Keratinocyte (primary cell): Measurements from ENCODE around the gene HARBI1. TPM values are rescaled to one million over a fixed set of nuclear protein-coding genes. Genes with fewer than 3 reads are reported as not detected.

Experiments
- DNase-seq: peaks from one replicate; pipeline ENCODE4 v3.0.0-alpha.2; 2011; ENCODE audit warnings: low read depth, missing footprints, low spot score
- FAIRE-seq: peaks from 2 replicates; lab custom pipeline; 2011; peaks lifted over from hg19 to GRCh38; lab: Jason Lieb, UNC
- H2AFZ ChIP-seq: 2 replicates; pipeline ENCODE4 v1.6.0; 2012; ENCODE audit warnings: low read length, control low read depth, inconsistent platforms; ENCODE audit not compliant: control insufficient read depth
- H3K27ac ChIP-seq: 2 replicates; pipeline ENCODE4 v1.5.1; 2011; ENCODE audit warnings: low read length; ENCODE audit not compliant: control insufficient read depth, insufficient read depth
- H3K27me3 ChIP-seq: 3 replicates; pipeline ENCODE4 v1.6.0; 2011; ENCODE audit warnings: low read length; ENCODE audit not compliant: control insufficient read depth, insufficient read depth; ENCODE audit errors: extremely low read depth
- H3K36me3 ChIP-seq, 2 experiments: 2 replicates in 1 of 2; 3 replicates in 1 of 2; pipeline ENCODE4 v1.5.1; 2011; ENCODE audit warnings: low read length in 2 of 2, mild to moderate bottlenecking in 1 of 2; ENCODE audit not compliant: control insufficient read depth in 2 of 2, insufficient read depth in 2 of 2; ENCODE audit errors: extremely low read depth in 1 of 2
- H3K4me1 ChIP-seq: 3 replicates; pipeline ENCODE4 v1.5.1; 2011; ENCODE audit warnings: low read length; ENCODE audit not compliant: control insufficient read depth, insufficient read depth; ENCODE audit errors: extremely low read depth
- H3K4me2 ChIP-seq: 3 replicates; pipeline ENCODE4 v1.6.0; 2011; ENCODE audit warnings: low read depth, low read length; ENCODE audit not compliant: control insufficient read depth, insufficient read depth; ENCODE audit errors: extremely low read depth
- H3K4me3 ChIP-seq, 3 experiments: fragments of 200-600 bp in 1 of 3; sonication (generic) in 1 of 3; 2 replicates in 2 of 3; 3 replicates in 1 of 3; pipeline ENCODE4 v1.5.1; 2011 to 2016; ENCODE audit warnings: low read length in 3 of 3, mild to moderate bottlenecking in 3 of 3, control low read depth in 2 of 3, inconsistent platforms in 1 of 3, low read depth in 1 of 3, mixed read lengths in 1 of 3, mixed run types in 1 of 3, moderate library complexity in 1 of 3; ENCODE audit not compliant: control insufficient read depth in 2 of 3, insufficient read depth in 2 of 3; ENCODE audit errors: extremely low read depth in 1 of 3
- H3K79me2 ChIP-seq: 2 replicates; pipeline ENCODE4 v1.6.0; 2012; ENCODE audit warnings: low read length; ENCODE audit not compliant: control insufficient read depth, insufficient read depth
- H3K9ac ChIP-seq: 3 replicates; pipeline ENCODE4 v1.6.0; 2011; ENCODE audit warnings: low read length; ENCODE audit not compliant: control insufficient read depth, insufficient read depth; ENCODE audit errors: extremely low read depth
- H3K9me1 ChIP-seq: 3 replicates; pipeline ENCODE4 v1.6.0; 2011; ENCODE audit warnings: low read length; ENCODE audit not compliant: control insufficient read depth, insufficient read depth; ENCODE audit errors: extremely low read depth
- H3K9me3 ChIP-seq: 2 replicates; pipeline ENCODE4 v1.5.1; 2012; ENCODE audit warnings: low read depth, low read length; ENCODE audit not compliant: control insufficient read depth
- H4K20me1 ChIP-seq: 3 replicates; pipeline ENCODE4 v1.6.0; 2011; ENCODE audit warnings: low read length; ENCODE audit not compliant: control insufficient read depth, insufficient read depth; ENCODE audit errors: extremely low read depth
- CTCF ChIP-seq, 3 experiments: IDR thresholded peaks in 1 of 3; conservative IDR thresholded peaks in 1 of 3; optimal IDR thresholded peaks in 1 of 3; 2 replicates in 2 of 3; 3 replicates in 1 of 3; pipeline versions ENCODE3 to v1.5.1; 2011; ENCODE audit warnings: low read length in 3 of 3, mild to moderate bottlenecking in 3 of 3, moderate library complexity in 2 of 3, control low read depth in 1 of 3, inconsistent platforms in 1 of 3; ENCODE audit not compliant: insufficient read depth in 2 of 3; ENCODE audit errors: extremely low read depth in 1 of 3
- EZH2 ChIP-seq: IDR thresholded peaks from one replicate; pipeline ENCODE4 v1.6.1; 2012; ENCODE audit warnings: inconsistent platforms, mild to moderate bottlenecking, low read length, moderate library complexity
- dilution Hi-C: fragments of 300-500 bp; cut with MboI; formaldehyde crosslinking; loops from one replicate; pipeline ENCODE4 v1.7.0; 2020; ENCODE audit warnings: low sequenced_read_pairs; ENCODE audit not compliant: extremely low pct_ligation_motif_present
- polyA plus RNA-seq, 5 experiments: library from polyadenylated mRNA; depleted of rRNA in 3 of 5; stranded (reverse) in 3 of 5; stranded (forward) in 1 of 5; unstranded in 1 of 5; fragments of >200 nt; gene quantifications; 1 replicate in 1 of 5; 2 replicates in 3 of 5; 3 replicates in 1 of 5; pipeline versions ENCODE4 v1.2.1 to v1.2.3, GENCODE V29; 2011 to 2012; ENCODE audit warnings: missing spikeins in 2 of 5, low read depth in 1 of 5, low replicate concordance in 1 of 5

The HARBI1 gene
- polyA plus RNA-seq, 1 donor (not counting 4 experiments of a cell fraction or from before 2014, with no cell fraction given): 5.5 TPM

DNA sequence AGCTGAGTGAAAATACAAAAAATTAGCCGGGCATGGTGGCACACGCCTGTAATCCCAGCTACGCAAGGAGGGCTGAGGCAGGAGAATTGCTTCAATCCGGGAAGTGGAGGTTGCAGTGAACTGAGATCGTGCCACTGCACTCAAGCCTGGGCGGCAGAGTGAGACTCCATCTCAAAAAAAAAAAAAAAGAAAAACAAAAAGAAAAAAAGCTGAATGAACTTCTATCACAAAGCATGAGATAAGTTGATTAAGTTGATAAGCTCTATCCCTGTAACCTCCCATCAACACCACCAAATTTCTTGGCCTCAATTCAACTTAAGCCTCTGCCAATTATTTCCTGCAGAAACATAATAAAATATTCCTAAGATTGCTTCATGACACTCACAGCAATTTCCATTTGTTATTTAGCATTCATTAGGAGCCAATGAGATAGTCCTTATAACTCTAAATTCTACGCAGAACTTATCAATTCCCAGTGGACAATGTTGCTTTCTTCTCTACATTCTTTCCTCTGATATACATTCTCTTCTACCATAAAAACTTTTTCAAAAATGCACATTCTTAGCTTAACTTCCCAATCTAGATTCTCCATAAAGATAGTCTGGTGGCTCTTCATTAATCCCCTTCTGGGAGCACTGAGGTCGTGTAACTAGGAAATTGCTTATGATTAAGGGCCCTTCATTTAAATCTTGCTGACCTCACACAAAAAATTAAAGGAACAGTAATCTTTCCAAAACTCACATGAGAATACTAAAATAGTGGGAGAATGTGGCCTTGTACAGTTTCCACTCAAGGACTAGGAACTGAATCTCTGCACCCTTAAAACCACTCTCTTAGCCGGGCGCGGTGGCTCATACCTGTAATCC is 26.1 kb downstream of the HARBI1 start:
- FAIRE-seq: no peak
- Histone ChIP-seq H3K4me3 (peak overlapping the region; percentile 20 to 57 (median 57)), H3K27me3 (no peaks in the 10 kb centered on the region), H3K9me3 (no peaks in the 10 kb centered on the region), H2AFZ (no peak overlapping the region), H3K4me2 (peak overlapping the region; percentile 88), H3K9ac (peak overlapping the region; percentile 40), H3K79me2 (peaks cover 77% of the 10 kb centered on the region), H3K9me1 (no peaks in the 10 kb centered on the region), H3K27ac (peak overlapping the region; percentile 22), H4K20me1 (no peaks in the 10 kb centered on the region), H3K4me1 (peaks cover 9% of the 10 kb centered on the region), H3K36me3 (no peaks in the 10 kb centered on the region)
- dilution Hi-C loops: no loop called here
- no peak for TF ChIP-seq CTCF (optimal IDR thresholded peaks at IDR 0.05 in 1 of 3, IDR thresholded peaks at IDR 0.05 in 1 of 3, conservative IDR thresholded peaks at IDR 0.05 in 1 of 3; ENCODE audit: extremely low read depth in 1 of 3, insufficient read depth in 2 of 3, low read length in 3 of 3)
- no peak for TF ChIP-seq EZH2
- no peak for DNase-seq

DNA sequence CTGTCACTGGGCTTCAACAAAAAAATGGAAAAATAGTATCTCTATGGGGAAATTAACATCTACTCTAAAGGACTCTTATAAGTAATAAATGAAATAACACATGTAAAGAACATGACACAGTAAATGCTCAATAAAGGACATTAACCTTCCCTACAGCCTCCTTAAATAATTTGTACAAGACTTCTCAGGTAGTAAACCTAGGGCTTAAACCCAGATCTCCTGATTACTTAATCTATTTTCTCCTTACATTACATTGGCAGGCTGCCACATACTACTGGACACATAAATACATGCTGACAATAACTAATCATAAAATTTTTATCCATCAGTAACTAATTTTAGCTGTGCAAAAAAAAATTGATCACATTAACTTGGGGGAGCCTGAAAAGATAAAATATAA is 28.1 kb downstream of the HARBI1 start:
- no peaks in the 10 kb centered on the region for H4K20me1 ChIP-seq
- H3K27ac ChIP-seq: no peak overlapping the region
- no peak overlapping the region for H2AFZ ChIP-seq
- TF ChIP-seq EZH2 (no peak), CTCF (optimal IDR thresholded peaks at IDR 0.05 in 1 of 3, IDR thresholded peaks at IDR 0.05 in 1 of 3, conservative IDR thresholded peaks at IDR 0.05 in 1 of 3; ENCODE audit: extremely low read depth in 1 of 3, insufficient read depth in 2 of 3, low read length in 3 of 3) (no peak)
- no peaks in the 10 kb centered on the region for H3K9me1 ChIP-seq
- H3K36me3 ChIP-seq: no peaks in the 10 kb centered on the region
- no peak overlapping the region for H3K9ac ChIP-seq
- peaks cover 9% of the 10 kb centered on the region for H3K4me1 ChIP-seq
- FAIRE-seq (no peak), DNase-seq (no peak)
- dilution Hi-C loops: no loop called here
- H3K9me3 ChIP-seq: no peaks in the 10 kb centered on the region
- H3K4me3 ChIP-seq: no peak overlapping the region
- no peaks in the 10 kb centered on the region for H3K27me3 ChIP-seq
- peaks cover 87% of the 10 kb centered on the region for H3K79me2 ChIP-seq
- H3K4me2 ChIP-seq: no peak overlapping the region
